Mesangial cell (primary cell): ENCODE data around the gene ECPAS. TPM values are rescaled to one million over a fixed set of nuclear protein-coding genes. Genes with fewer than 3 reads are reported as not detected.

ENCODE experiments used
- total RNA-seq: library from RNA; depleted of rRNA; stranded (reverse); fragments of >200 nt; gene quantifications from 2 replicates; pipeline ENCODE4 v1.2.3, GENCODE V29; 2015

ECPAS gene
- 50.4 and 60.1 TPM in 2 replicates for total RNA-seq

GRCh38 chr9:111483858-111484571, at the start of gene ECPAS:
TSS of gene ECPAS (minus strand) at chr9:111484383. CDS start at chr9:111472918, 11,465 bp downstream.

GRCh38 chr9:111525056-111525977, 41.1 kb upstream of the ECPAS start, which contains the start of gene ZNF483:
TSS of gene ZNF483 (plus strand) at chr9:111525179. CDS start at chr9:111527396, 2,217 bp downstream.

GRCh38 chr9:111330124-111330523, 154.1 kb downstream of the ECPAS start, which contains the start of gene OR2K2:
TSS of gene OR2K2 (minus strand) at chr9:111330224. CDS start at chr9:111328433, 1,791 bp downstream.

Other genes with a start within 250 kb of the ECPAS start
- gene OR2K2, start 154.2 kb downstream of the ECPAS start, total RNA-seq, result 0.16 TPM in 1 of 2 replicates, not detected in the other
- gene ZNF483, start 40.8 kb upstream of the ECPAS start, total RNA-seq, result 1.1 and 2.3 TPM in 2 replicates
- 44.2 and 72.9 TPM in 2 replicates for gene PTGR1, start 115.3 kb upstream of the ECPAS start, total RNA-seq
- gene DNAJC25, start 147.0 kb upstream of the ECPAS start, total RNA-seq, result 5.2 and 5.4 TPM in 2 replicates
- gene GNG10, start 177.2 kb upstream of the ECPAS start, total RNA-seq, result 37.3 and 68.4 TPM in 2 replicates